Natural killer cell (primary cell): ENCODE data around the gene SPINK1. TPM values are rescaled to one million over a fixed set of nuclear protein-coding genes. Genes with fewer than 3 reads are reported as not detected.

Source experiments
- ATAC-seq, 3 donors: fragments of 150-1000 bp in 2 of 3; fragments of 200-7000 bp in 1 of 3; cut with Tn5 transposase; 1 replicate in 1 of 3; 2 replicates in 2 of 3; pipeline ENCODE4 v1.10.0; 2021; ENCODE audit warnings: mild to moderate bottlenecking in 2 of 3, moderate library complexity in 2 of 3
- DNase-seq, 2 donors: peaks; one replicate each; pipeline versions ENCODE4 v3.0.0 to v3.0.0-alpha.2; 2013 to 2021; ENCODE audit warnings: mixed read lengths in 1 of 2
- H3K27ac ChIP-seq: one replicate; pipeline ENCODE4 v1.5.1; 2013; ENCODE audit warnings: mild to moderate bottlenecking, low read length
- H3K27me3 ChIP-seq: one replicate; pipeline ENCODE4 v1.6.1; 2013; ENCODE audit warnings: low read length; ENCODE audit not compliant: control insufficient read depth, insufficient read depth
- H3K36me3 ChIP-seq: one replicate; pipeline ENCODE4 v1.6.1; 2013; ENCODE audit warnings: low read length; ENCODE audit not compliant: control insufficient read depth, insufficient read depth
- H3K4me1 ChIP-seq: one replicate; pipeline ENCODE4 v1.6.1; 2013; ENCODE audit warnings: low read length; ENCODE audit not compliant: control insufficient read depth, insufficient read depth
- H3K4me3 ChIP-seq: one replicate; pipeline ENCODE4 v1.5.1; 2013; ENCODE audit warnings: low read length
- H3K9me3 ChIP-seq: one replicate; pipeline ENCODE4 v1.6.1; 2013; ENCODE audit warnings: low read length; ENCODE audit not compliant: control insufficient read depth, insufficient read depth
- H3K27ac Mint-ChIP-seq, 2 donors: one replicate each; pipeline ENCODE4 v1.8.0; 2022; ENCODE audit warnings: mild to moderate bottlenecking in 2 of 2, mixed read lengths in 2 of 2, moderate library complexity in 1 of 2
- H3K27me3 Mint-ChIP-seq, 2 donors: one replicate each; pipeline ENCODE4 v1.8.0; 2022; ENCODE audit warnings: low read depth in 2 of 2, mixed read lengths in 2 of 2
- H3K36me3 Mint-ChIP-seq: one replicate; pipeline ENCODE4 v1.8.0; 2022; ENCODE audit warnings: mixed read lengths
- H3K4me1 Mint-ChIP-seq, 2 donors: one replicate each; pipeline ENCODE4 v1.8.0; 2022; ENCODE audit warnings: mixed read lengths in 2 of 2
- H3K4me3 Mint-ChIP-seq: one replicate; pipeline ENCODE4 v1.8.0; 2022; ENCODE audit warnings: mild to moderate bottlenecking, moderate library complexity, mixed read lengths
- H3K9me3 Mint-ChIP-seq, 2 donors: one replicate each; pipeline ENCODE4 v1.8.0; 2022; ENCODE audit warnings: mixed read lengths in 2 of 2
- WGBS: methylation state at CpG from one replicate; pipeline ENCODE4 v1.1.7; 2013; ENCODE audit warnings: missing lambda C conversion rate; ENCODE audit not compliant: insufficient coverage; 5-methylcytosine and 5-hydroxymethylcytosine counted together
- intact Hi-C: fragments of 100-400 bp; cut with micrococcal nuclease; formaldehyde crosslinking; loops from one replicate; pipeline ENCODE4 v1.14.2; 2022
- total RNA-seq, 4 donors: library from RNA; stranded (reverse); fragments of 120-200 nt in 1 of 4; gene quantifications; one replicate each; pipeline versions ENCODE4 v1.2.3 to v1.2.4, GENCODE V29; 2013 to 2022
- TF ChIP-seq, protein P1 (sequence below): fragments of 200-600 bp; IDR thresholded peaks from one replicate; pipeline ENCODE4 v1.8.0; 2022; ENCODE audit warnings: antibody characterized with exemption

The SPINK1 gene
- total RNA-seq, 3 donors from 2014 or later (not counting 1 experiment from before 2014, with no cell fraction given) = not detected

DNA sequence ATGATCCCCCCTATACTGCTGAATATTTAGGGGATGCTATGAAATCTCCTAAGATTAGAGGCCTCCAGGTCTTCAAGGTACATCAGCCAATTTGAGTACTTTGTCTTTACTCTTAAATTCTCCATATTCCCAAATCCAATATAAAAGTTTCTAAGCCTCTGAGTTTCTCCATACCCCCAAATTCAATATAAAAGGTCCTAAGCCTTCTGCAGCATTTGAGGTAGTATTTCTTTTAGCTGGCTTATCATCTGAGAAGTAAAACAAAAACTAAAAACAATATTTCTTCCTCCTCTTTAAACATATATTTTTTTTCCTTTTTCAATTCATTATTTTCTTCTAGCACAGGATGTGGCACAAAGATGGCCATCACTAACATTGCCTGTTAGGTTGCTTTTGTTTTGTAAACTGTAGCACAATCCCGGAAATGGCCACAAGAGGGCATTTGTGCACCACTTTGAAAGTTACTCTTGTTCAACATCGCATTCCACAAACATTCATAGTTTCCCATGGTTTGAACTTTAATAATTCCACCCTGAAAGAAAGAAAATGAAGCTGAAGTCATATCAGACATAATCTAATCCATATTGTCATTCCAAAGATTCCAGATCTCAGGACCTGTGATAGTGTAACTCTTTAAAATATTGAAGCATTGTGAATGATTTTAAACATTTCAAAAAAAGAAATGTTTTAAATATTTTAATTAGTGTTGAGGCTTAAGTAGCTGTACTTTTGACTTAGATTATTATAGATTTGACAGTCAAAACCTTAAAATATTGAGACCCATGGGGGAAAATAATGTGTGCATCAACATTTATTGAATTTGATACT lies 26.0 kb upstream of the SPINK1 start:
- Mint-ChIP-seq H3K27me3 (peaks cover 5 to 7% of the 10 kb centered on the region in 2 donors), H3K9me3 (no peaks in the 10 kb centered on the region), H3K4me3 (no peak overlapping the region), H3K36me3 (no peaks in the 10 kb centered on the region), H3K4me1 (peaks cover 0 to 5% of the 10 kb centered on the region in 2 donors), H3K27ac (no peak overlapping the region)
- peak; percentile 69 to 82 (median 76) for ATAC-seq
- DNase-seq = peak; percentile 30 to 58
- no peaks in the 10 kb centered on the region for H3K36me3 ChIP-seq
- H3K4me1 ChIP-seq = no peaks in the 10 kb centered on the region
- TF ChIP-seq, protein P1, sequence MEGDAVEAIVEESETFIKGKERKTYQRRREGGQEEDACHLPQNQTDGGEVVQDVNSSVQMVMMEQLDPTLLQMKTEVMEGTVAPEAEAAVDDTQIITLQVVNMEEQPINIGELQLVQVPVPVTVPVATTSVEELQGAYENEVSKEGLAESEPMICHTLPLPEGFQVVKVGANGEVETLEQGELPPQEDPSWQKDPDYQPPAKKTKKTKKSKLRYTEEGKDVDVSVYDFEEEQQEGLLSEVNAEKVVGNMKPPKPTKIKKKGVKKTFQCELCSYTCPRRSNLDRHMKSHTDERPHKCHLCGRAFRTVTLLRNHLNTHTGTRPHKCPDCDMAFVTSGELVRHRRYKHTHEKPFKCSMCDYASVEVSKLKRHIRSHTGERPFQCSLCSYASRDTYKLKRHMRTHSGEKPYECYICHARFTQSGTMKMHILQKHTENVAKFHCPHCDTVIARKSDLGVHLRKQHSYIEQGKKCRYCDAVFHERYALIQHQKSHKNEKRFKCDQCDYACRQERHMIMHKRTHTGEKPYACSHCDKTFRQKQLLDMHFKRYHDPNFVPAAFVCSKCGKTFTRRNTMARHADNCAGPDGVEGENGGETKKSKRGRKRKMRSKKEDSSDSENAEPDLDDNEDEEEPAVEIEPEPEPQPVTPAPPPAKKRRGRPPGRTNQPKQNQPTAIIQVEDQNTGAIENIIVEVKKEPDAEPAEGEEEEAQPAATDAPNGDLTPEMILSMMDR = peak; percentile 86
- H3K27me3 ChIP-seq = no peaks in the 10 kb centered on the region
- H3K9me3 ChIP-seq = no peaks in the 10 kb centered on the region
- H3K4me3 ChIP-seq = no peak overlapping the region
- intact Hi-C loops = loop anchor here (5.0 kb wide), 1 partner anchor 875 kb away; no protein-coding TSS in a partner anchor
- 5% methylated on average over 2 of the region's 2 CpGs for WGBS
- H3K27ac ChIP-seq = no peak overlapping the region

DNA sequence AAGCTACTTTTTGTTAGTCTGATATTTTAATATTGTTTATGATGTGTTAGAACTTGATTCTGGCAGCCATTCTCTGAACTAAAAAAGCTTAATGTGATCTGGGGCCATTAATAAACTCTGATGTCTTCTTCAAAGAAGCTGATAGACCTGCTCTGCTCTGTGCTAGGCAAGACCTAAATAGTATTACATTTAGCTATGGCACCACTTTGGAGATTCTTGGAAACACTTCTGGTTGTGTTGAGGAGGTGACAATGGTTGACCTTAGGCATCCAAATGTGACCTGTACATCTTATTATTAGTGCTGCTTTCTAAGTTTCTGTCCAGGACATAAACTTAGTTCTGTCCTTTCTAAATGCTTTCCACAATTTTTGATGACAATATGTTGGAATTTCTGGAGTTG lies 25.3 kb upstream of the SPINK1 start:
- Mint-ChIP-seq H3K4me3 (no peak overlapping the region), H3K36me3 (no peaks in the 10 kb centered on the region), H3K4me1 (peaks cover 0 to 5% of the 10 kb centered on the region in 2 donors), H3K9me3 (no peaks in the 10 kb centered on the region), H3K27ac (no peak overlapping the region), H3K27me3 (peaks cover 5 to 7% of the 10 kb centered on the region in 2 donors)
- no peak for ATAC-seq
- Histone ChIP-seq H3K9me3 (no peaks in the 10 kb centered on the region), H3K27me3 (no peaks in the 10 kb centered on the region), H3K4me1 (no peaks in the 10 kb centered on the region), H3K27ac (no peak overlapping the region), H3K36me3 (no peaks in the 10 kb centered on the region), H3K4me3 (no peak overlapping the region)
- TF ChIP-seq, protein P1 = no peak
- DNase-seq = no peak
- intact Hi-C loops = loop anchor here (5.0 kb wide), 1 partner anchor 876 kb away; no protein-coding TSS in a partner anchor

DNA sequence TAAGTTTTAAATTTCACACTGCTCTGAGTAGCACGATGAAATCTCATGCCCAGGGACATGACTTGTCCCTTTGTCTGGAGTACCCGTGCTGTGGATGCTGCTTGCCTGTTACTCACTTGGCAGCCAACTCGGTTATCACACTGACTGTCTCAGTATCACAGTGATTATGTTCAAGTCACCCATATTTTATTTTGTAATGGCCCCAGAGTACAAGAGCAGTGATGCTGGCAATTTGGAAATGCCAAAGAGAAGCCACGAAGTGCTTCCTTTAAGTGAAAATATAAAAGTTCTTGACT lies 24.3 kb upstream of the SPINK1 start:
- Mint-ChIP-seq H3K4me1 (peaks cover 0 to 5% of the 10 kb centered on the region in 2 donors), H3K9me3 (no peaks in the 10 kb centered on the region), H3K27me3 (peaks cover 5 to 7% of the 10 kb centered on the region in 2 donors), H3K27ac (no peak overlapping the region), H3K36me3 (no peaks in the 10 kb centered on the region), H3K4me3 (no peak overlapping the region)
- TF ChIP-seq, protein P1 = no peak
- Histone ChIP-seq H3K4me1 (no peaks in the 10 kb centered on the region), H3K9me3 (no peaks in the 10 kb centered on the region), H3K27me3 (no peaks in the 10 kb centered on the region), H3K27ac (no peak overlapping the region), H3K36me3 (no peaks in the 10 kb centered on the region), H3K4me3 (no peak overlapping the region)
- intact Hi-C loops = loop anchor here (5.0 kb wide), 1 partner anchor 877 kb away; no protein-coding TSS in a partner anchor
- no peak for DNase-seq
- WGBS = 73% methylated on average over 4 of the region's 4 CpGs
- no peak for ATAC-seq
